Activated CD4-positive, alpha-beta memory T cell treated with anti-CD3 and anti-CD28 coated beads, Interleukin-2, amount 10 ng/mL, durations not matched to agents 7 days and 5 days (primary cell): ENCODE results near the gene TSPAN9. TPM values are rescaled to one million over a fixed set of nuclear protein-coding genes. Genes with fewer than 3 reads are reported as not detected.

ENCODE experiments used
- CTCF ChIA-PET: fragments of 350-600 bp; sonication (Branson Sonifier 250); formaldehyde crosslinking; loops from one replicate; lab custom pipeline; 2021; ENCODE audit warnings: antibody characterized with exemption, inconsistent platforms; lab: Charles Lee
- POLR2A ChIA-PET: fragments of 350-600 bp; sonication (Branson Sonifier 250); formaldehyde crosslinking; loops from one replicate; lab custom pipeline; 2021; ENCODE audit warnings: antibody characterized with exemption; lab: Charles Lee
- DNase-seq: peaks from one replicate; pipeline ENCODE4 v3.0.0-alpha.2; 2020
- H3K27ac Mint-ChIP-seq: one replicate; pipeline ENCODE4 v1.8.0; 2021; ENCODE audit warnings: mild to moderate bottlenecking, mixed read lengths
- H3K27me3 Mint-ChIP-seq: one replicate; pipeline ENCODE4 v1.8.0; 2021; ENCODE audit warnings: mixed read lengths
- H3K36me3 Mint-ChIP-seq: one replicate; pipeline ENCODE4 v1.8.0; 2021; ENCODE audit warnings: low read depth, mixed read lengths
- H3K4me1 Mint-ChIP-seq: one replicate; pipeline ENCODE4 v1.8.0; 2021; ENCODE audit warnings: mixed read lengths
- H3K4me3 Mint-ChIP-seq: one replicate; pipeline ENCODE4 v1.8.0; 2021; ENCODE audit warnings: mild to moderate bottlenecking, mixed read lengths
- H3K9me3 Mint-ChIP-seq: one replicate; pipeline ENCODE4 v1.8.0; 2021; ENCODE audit warnings: mixed read lengths
- total RNA-seq, 2 experiments: library from RNA; stranded (reverse); gene quantifications; one replicate each; pipeline ENCODE4 v1.2.3, GENCODE V29; 2021

Gene TSPAN9
- total RNA-seq, 2 experiments from 2014 or later, result 0.18 to 0.28 TPM

- Mint-ChIP-seq H3K4me3 (no peak overlapping the region), H3K9me3 (no peaks in the 10 kb centered on the region), H3K36me3 (no peaks in the 10 kb centered on the region), H3K27ac (no peak overlapping the region), H3K27me3 (peaks cover 18% of the 10 kb centered on the region), H3K4me1 (no peaks in the 10 kb centered on the region)
- ChIA-PET CTCF (no interaction called here), POLR2A (no interaction called here)
- no peak for DNase-seq
Observed at GRCh38 chr12:3179731-3180130, 102.6 kb downstream of the TSPAN9 start.

DNA sequence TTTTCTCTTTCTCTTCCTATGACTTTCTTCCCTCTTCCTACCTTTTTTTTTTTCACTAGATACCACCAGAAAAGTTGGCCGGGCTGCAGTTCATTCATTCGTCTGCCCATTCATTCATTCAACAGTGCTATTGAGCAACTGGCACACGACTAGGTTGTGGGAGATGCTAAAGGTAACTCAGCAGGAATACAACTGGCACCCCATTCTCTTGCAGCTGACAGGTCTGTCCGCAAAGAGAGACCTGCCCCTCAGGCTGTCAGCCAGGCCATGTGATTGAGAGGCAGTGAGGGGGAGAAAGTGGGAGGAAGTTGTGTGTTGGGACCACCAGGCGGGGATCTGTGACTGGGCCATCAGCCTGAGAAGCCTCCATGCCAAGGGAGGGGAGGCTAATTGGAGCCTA, 105.2 kb downstream of the TSPAN9 start:
- Mint-ChIP-seq H3K4me1 (no peaks in the 10 kb centered on the region), H3K4me3 (no peak overlapping the region), H3K27ac (no peak overlapping the region), H3K36me3 (no peaks in the 10 kb centered on the region), H3K9me3 (no peaks in the 10 kb centered on the region), H3K27me3 (peaks cover 21% of the 10 kb centered on the region)
- no peak for DNase-seq
- ChIA-PET POLR2A (no interaction called here), CTCF (no interaction called here)

GRCh38 chr12:3184485-3184884, 107.3 kb downstream of the TSPAN9 start:
- no peak for DNase-seq
- Mint-ChIP-seq H3K9me3 (no peaks in the 10 kb centered on the region), H3K27me3 (peaks cover 10% of the 10 kb centered on the region), H3K4me1 (no peaks in the 10 kb centered on the region), H3K27ac (no peak overlapping the region), H3K36me3 (no peaks in the 10 kb centered on the region), H3K4me3 (no peak overlapping the region)
- ChIA-PET POLR2A (no interaction called here), CTCF (no interaction called here)

DNA sequence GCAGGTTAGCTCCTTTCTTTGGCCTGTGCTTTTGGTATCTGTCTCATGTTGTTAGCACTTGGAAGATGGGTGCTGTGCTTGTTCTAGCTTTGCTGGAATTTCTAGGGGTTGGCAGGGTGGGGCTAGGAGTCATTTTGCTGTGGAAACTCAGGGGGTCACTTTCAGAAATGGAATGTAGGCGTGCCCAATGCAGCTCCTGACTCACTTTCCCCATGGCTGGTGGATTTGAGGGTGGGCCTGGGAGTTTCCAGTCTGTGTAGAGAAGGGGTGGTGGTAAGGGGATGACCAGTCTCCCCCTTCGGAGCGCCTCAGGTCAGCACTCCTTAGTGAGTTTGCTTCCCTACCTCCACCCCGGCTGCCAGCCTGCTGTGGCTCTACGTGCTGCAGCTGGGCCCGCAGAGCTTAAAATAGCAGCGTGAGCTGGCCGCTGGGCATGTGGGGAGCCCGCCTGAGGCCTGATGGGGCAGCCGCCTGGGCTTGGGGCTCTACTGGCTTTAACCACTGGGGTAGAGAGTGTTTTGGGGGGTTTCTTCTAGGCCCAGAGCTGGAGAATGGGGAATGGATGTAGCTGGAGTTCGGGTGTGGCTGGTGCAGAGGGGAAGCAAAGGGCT, 108.2 kb downstream of the TSPAN9 start:
- Mint-ChIP-seq H3K9me3 (no peaks in the 10 kb centered on the region), H3K27me3 (peaks cover 7% of the 10 kb centered on the region), H3K4me1 (no peaks in the 10 kb centered on the region), H3K27ac (no peak overlapping the region), H3K4me3 (no peak overlapping the region), H3K36me3 (no peaks in the 10 kb centered on the region)
- DNase-seq, result no peak
- CTCF ChIA-PET, result interaction anchor here (1.2 kb wide), 1 partner anchor 90 kb away, joined by 3 read pairs; no protein-coding TSS in a partner anchor
- POLR2A ChIA-PET, result no interaction called here

- POLR2A ChIA-PET, result interaction anchor here (0.7 kb wide), 1 partner anchor 308 kb away, joined by 3 read pairs; no protein-coding TSS in a partner anchor
Observed at GRCh38 chr12:3186546-3187215, 109.5 kb downstream of the TSPAN9 start.

GRCh38 chr12:3187846-3188770, 110.9 kb downstream of the TSPAN9 start:
- no peaks in the 10 kb centered on the region for H3K4me1 Mint-ChIP-seq
- no peak overlapping the region for H3K27ac Mint-ChIP-seq
- H3K9me3 Mint-ChIP-seq, result no peaks in the 10 kb centered on the region
- H3K27me3 Mint-ChIP-seq, result peaks cover 4% of the 10 kb centered on the region
- H3K4me3 Mint-ChIP-seq, result no peak overlapping the region
- CTCF ChIA-PET, result no interaction called here
- DNase-seq, result no peak
- no peaks in the 10 kb centered on the region for H3K36me3 Mint-ChIP-seq
- POLR2A ChIA-PET, result no interaction called here

More at GRCh38 chr12:3186546-3187215, 109.5 kb downstream of the TSPAN9 start:
- CTCF ChIA-PET, result no interaction called here
- H3K27ac Mint-ChIP-seq, result no peak overlapping the region
- DNase-seq, result no peak
- no peaks in the 10 kb centered on the region for H3K36me3 Mint-ChIP-seq
- H3K4me3 Mint-ChIP-seq, result no peak overlapping the region
- H3K9me3 Mint-ChIP-seq, result no peaks in the 10 kb centered on the region
- no peaks in the 10 kb centered on the region for H3K4me1 Mint-ChIP-seq
- H3K27me3 Mint-ChIP-seq, result peaks cover 7% of the 10 kb centered on the region

DNA sequence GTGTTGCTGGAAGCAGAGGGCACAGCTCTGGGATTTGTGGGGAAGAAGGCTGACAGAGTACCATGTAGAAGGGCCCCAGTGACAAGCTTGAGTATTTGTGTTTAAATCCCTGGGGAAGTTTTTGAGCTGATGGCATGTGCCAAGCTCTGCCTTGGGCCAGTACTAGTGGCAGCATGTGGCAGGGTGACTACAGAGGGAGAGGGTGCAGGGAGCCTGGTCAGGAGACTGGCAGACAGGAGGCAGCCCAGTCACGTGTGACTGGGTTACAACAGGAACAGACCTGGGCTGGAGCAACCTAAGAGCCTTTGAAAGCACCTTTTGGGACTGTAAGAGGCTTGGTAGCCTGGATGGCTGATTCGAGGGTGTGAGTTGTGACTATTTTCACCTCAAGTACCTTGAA, 112.1 kb downstream of the TSPAN9 start:
- H3K27ac Mint-ChIP-seq, result no peak overlapping the region
- H3K27me3 Mint-ChIP-seq, result peaks cover 4% of the 10 kb centered on the region
- no peaks in the 10 kb centered on the region for H3K4me1 Mint-ChIP-seq
- ChIA-PET CTCF (no interaction called here), POLR2A (no interaction called here)
- DNase-seq, result no peak
- H3K9me3 Mint-ChIP-seq, result no peaks in the 10 kb centered on the region
- no peak overlapping the region for H3K4me3 Mint-ChIP-seq
- H3K36me3 Mint-ChIP-seq, result no peaks in the 10 kb centered on the region

DNA sequence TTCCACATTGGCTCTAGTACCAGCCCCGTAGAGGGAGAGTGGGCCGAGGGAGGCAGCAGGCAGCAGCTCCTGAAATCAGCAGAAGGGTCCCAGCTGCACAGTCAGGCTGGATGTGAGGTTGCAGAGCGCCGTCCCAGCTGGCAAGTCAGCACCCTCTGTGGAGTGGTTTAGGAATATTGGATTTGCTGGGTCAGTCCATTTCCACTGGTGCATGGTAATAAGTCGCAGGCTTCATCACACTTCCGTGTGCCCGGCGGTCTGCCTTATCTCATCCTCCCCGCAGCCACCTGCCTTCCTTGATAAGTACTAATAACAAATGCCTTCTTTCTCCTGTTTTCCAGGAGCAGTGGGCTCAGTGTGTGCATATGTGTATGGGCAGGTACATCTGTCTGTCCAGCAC, 112.9 kb downstream of the TSPAN9 start:
- POLR2A ChIA-PET, result no interaction called here
- Mint-ChIP-seq H3K9me3 (no peaks in the 10 kb centered on the region), H3K27ac (no peak overlapping the region), H3K27me3 (peaks cover 4% of the 10 kb centered on the region), H3K4me3 (no peak overlapping the region), H3K36me3 (no peaks in the 10 kb centered on the region), H3K4me1 (no peaks in the 10 kb centered on the region)
- no peak for DNase-seq
- CTCF ChIA-PET, result no interaction called here

- Mint-ChIP-seq H3K9me3 (no peaks in the 10 kb centered on the region), H3K36me3 (no peaks in the 10 kb centered on the region), H3K27ac (no peak overlapping the region), H3K27me3 (peaks cover 11% of the 10 kb centered on the region), H3K4me3 (no peak overlapping the region), H3K4me1 (no peaks in the 10 kb centered on the region)
- DNase-seq, result no peak
- ChIA-PET CTCF (no interaction called here), POLR2A (no interaction called here)
Observed at GRCh38 chr12:3191450-3191849, 114.3 kb downstream of the TSPAN9 start.

DNA sequence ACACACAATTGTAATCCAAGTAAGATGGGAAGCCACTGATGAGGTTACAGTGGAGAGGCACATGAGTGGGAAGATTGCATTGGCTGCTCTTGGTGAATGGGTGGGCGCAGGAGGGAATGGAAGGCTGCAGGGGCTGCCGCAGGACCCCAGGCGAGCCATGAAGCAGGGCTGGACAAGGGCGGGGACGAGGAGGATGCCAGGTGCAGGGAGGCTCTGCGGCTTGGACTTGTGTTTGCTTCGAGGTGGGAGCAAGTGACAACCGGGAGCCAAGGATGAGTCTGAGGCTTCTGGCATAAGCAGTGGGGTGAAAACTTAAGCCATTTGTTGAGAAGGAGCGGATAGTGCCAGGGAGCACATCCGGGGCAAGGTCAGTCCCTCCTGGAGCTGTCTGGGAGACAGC, 115.0 kb downstream of the TSPAN9 start:
- ChIA-PET CTCF (no interaction called here), POLR2A (no interaction called here)
- no peaks in the 10 kb centered on the region for H3K4me1 Mint-ChIP-seq
- peaks cover 18% of the 10 kb centered on the region for H3K27me3 Mint-ChIP-seq
- H3K9me3 Mint-ChIP-seq, result no peaks in the 10 kb centered on the region
- no peak overlapping the region for H3K27ac Mint-ChIP-seq
- no peaks in the 10 kb centered on the region for H3K36me3 Mint-ChIP-seq
- H3K4me3 Mint-ChIP-seq, result no peak overlapping the region
- no peak for DNase-seq

DNA sequence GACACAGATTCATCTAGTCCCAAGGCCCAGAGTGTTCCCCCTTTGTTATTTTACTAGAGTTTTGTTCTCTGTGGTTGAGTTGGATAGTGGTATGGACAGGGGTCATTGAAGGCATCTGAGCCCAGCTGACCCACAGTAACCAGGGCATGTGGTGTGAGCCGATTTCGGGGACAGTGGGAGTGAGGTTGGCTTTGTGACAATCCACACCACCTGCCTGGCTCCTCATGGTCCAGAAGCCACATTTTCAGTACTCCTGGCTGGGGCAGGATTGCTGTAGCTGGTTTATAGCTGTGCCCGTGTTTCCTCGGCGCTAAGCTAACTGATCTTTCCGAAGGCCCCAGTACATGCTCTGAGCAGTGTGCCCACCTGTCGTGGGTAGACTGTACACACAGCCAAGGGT, 116.0 kb downstream of the TSPAN9 start:
- CTCF ChIA-PET, result interaction anchor here (0.6 kb wide), 1 partner anchor 1951 kb away, joined by 3 read pairs; no protein-coding TSS in a partner anchor

GRCh38 chr12:3193755-3194154, 116.6 kb downstream of the TSPAN9 start:
- ChIA-PET POLR2A (no interaction called here), CTCF (interaction anchor here (0.7 kb wide), 1 partner anchor 10 kb away, joined by 3 read pairs; no protein-coding TSS in a partner anchor)
- peaks cover 21% of the 10 kb centered on the region for H3K27me3 Mint-ChIP-seq
- no peak overlapping the region for H3K4me3 Mint-ChIP-seq
- H3K27ac Mint-ChIP-seq, result no peak overlapping the region
- H3K4me1 Mint-ChIP-seq, result no peaks in the 10 kb centered on the region
- no peaks in the 10 kb centered on the region for H3K9me3 Mint-ChIP-seq
- H3K36me3 Mint-ChIP-seq, result no peaks in the 10 kb centered on the region
- DNase-seq, result no peak

More for the DNA sequence above, 116.0 kb downstream of the TSPAN9 start:
- Mint-ChIP-seq H3K36me3 (no peaks in the 10 kb centered on the region), H3K27ac (no peak overlapping the region), H3K27me3 (peaks cover 21% of the 10 kb centered on the region), H3K4me1 (no peaks in the 10 kb centered on the region), H3K9me3 (no peaks in the 10 kb centered on the region), H3K4me3 (no peak overlapping the region)
- POLR2A ChIA-PET, result no interaction called here
- no peak for DNase-seq

DNA sequence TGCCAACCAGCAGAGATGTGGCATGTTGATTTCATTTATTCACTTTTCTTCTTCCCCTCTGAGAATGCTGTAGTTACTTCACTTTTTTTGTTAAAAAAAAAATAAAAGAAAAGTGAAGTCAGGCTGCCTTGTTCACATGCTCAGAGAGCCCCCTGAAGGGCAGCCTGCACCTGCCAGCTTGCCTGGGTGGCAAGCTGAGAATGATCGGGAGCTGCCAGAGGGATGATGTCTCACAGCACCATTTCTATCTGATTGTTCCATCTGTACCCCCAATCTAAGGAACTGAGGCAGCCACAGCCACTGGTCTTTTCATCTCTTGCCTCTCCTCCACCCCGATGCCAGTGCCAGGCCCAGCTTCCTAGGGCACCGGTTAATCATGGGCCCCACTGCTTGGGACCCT, 118.2 kb downstream of the TSPAN9 start:
- no peaks in the 10 kb centered on the region for H3K9me3 Mint-ChIP-seq
- H3K4me3 Mint-ChIP-seq, result no peak overlapping the region
- H3K27ac Mint-ChIP-seq, result no peak overlapping the region
- POLR2A ChIA-PET, result no interaction called here
- CTCF ChIA-PET, result interaction anchor here (0.6 to 0.8 kb wide), 2 partner anchors 105 to 320 kb away, joined by 3 read pairs; no protein-coding TSS in a partner anchor
- H3K36me3 Mint-ChIP-seq, result no peaks in the 10 kb centered on the region
- no peak for DNase-seq
- no peaks in the 10 kb centered on the region for H3K4me1 Mint-ChIP-seq
- peaks cover 33% of the 10 kb centered on the region for H3K27me3 Mint-ChIP-seq
